H1 (cell line): ENCODE data around the gene BAZ2B. TPM values are rescaled to one million over a fixed set of nuclear protein-coding genes. Genes with fewer than 3 reads are reported as not detected.

Experiments
- CTCF ChIA-PET: fragments of 300-600 bp; sonication (Branson Sonifier 250); formaldehyde crosslinking; loops from one replicate; lab custom pipeline; 2021; ENCODE audit not compliant: partially characterized antibody; lab: Charles Lee
- POLR2A ChIA-PET: fragments of 300-600 bp; sonication (Branson Sonifier 250); formaldehyde crosslinking; loops from one replicate; lab custom pipeline; 2021; ENCODE audit warnings: inconsistent platforms; ENCODE audit not compliant: partially characterized antibody; lab: Charles Lee
- DNase-seq, 2 experiments: peaks; one replicate each; pipeline versions ENCODE4 v3.0.0 to v3.0.0-alpha.2; 2010 to 2022; ENCODE audit warnings: low spot score in 2 of 2, low read depth in 1 of 2, mixed read lengths in 1 of 2
- FAIRE-seq: peaks from 2 replicates; lab custom pipeline; 2011; peaks lifted over from hg19 to GRCh38; lab: Jason Lieb, UNC
- H2AFZ ChIP-seq: 2 replicates; pipeline ENCODE4 v1.8.1; 2012; ENCODE audit warnings: low read length, inconsistent platforms
- H2AK5ac ChIP-seq: 2 replicates; pipeline ENCODE4 v1.6.1; 2013; ENCODE audit warnings: low read depth, low read length
- H2BK120ac ChIP-seq: replicated peaks from 2 replicates; pipeline ENCODE3; 2013; ENCODE audit warnings: low read depth, low read length, inconsistent platforms
- H2BK12ac ChIP-seq: 2 replicates; pipeline ENCODE4 v1.6.1; 2013; ENCODE audit warnings: low read depth, low read length
- H2BK15ac ChIP-seq: 2 replicates; pipeline ENCODE4 v1.6.1; 2013; ENCODE audit warnings: low read length
- H2BK20ac ChIP-seq: 2 replicates; pipeline ENCODE4 v1.6.1; 2013; ENCODE audit warnings: low read length
- H2BK5ac ChIP-seq: 2 replicates; pipeline ENCODE4 v1.6.1; 2013; ENCODE audit warnings: low read depth, low read length
- H3K14ac ChIP-seq: 2 replicates; pipeline ENCODE4 v1.6.1; 2013; ENCODE audit warnings: inconsistent platforms; ENCODE audit not compliant: insufficient read length
- H3K18ac ChIP-seq: 2 replicates; pipeline ENCODE4 v1.6.1; 2013; ENCODE audit warnings: low read length; ENCODE audit errors: extremely low read depth
- H3K23ac ChIP-seq: 2 replicates; pipeline ENCODE4 v1.6.1; 2013; ENCODE audit warnings: inconsistent platforms; ENCODE audit not compliant: insufficient read length
- H3K23me2 ChIP-seq: 2 replicates; pipeline ENCODE4 v1.6.1; 2013; ENCODE audit warnings: low read depth, low read length
- H3K27ac ChIP-seq: 2 replicates; pipeline ENCODE4 v1.6.1; 2011; ENCODE audit warnings: low read depth, low read length, inconsistent platforms
- H3K27me3 ChIP-seq, 4 experiments: replicated peaks in 1 of 4; 1 replicate in 1 of 4; 2 replicates in 3 of 4; pipeline versions ENCODE4 v1.6.1 to v1.8.1; 2011 to 2013; ENCODE audit warnings: low read length in 3 of 4, mild to moderate bottlenecking in 3 of 4, inconsistent platforms in 2 of 4, mixed read lengths in 2 of 4, moderate library complexity in 1 of 4; ENCODE audit not compliant: control insufficient read depth in 3 of 4, insufficient read depth in 3 of 4; ENCODE audit errors: extremely low read depth in 1 of 4
- H3K36me3 ChIP-seq, 4 experiments: 2 replicates each; pipeline versions ENCODE4 v1.6.1 to v1.8.1; 2011 to 2013; ENCODE audit warnings: mild to moderate bottlenecking in 4 of 4, low read length in 3 of 4, moderate library complexity in 2 of 4, control low read depth in 1 of 4, inconsistent platforms in 1 of 4; ENCODE audit not compliant: insufficient read depth in 4 of 4, control insufficient read depth in 2 of 4
- H3K4ac ChIP-seq: replicated peaks from 2 replicates; pipeline ENCODE3; 2013; ENCODE audit warnings: low read length, low read depth, mixed read lengths, inconsistent platforms; ENCODE audit not compliant: insufficient read length
- H3K4me1 ChIP-seq, 4 experiments: replicated peaks in 1 of 4; 1 replicate in 1 of 4; 2 replicates in 3 of 4; pipeline versions ENCODE4 v1.6.1 to v1.8.1; 2011 to 2013; ENCODE audit warnings: low read length in 3 of 4, inconsistent platforms in 2 of 4, mixed read lengths in 1 of 4; ENCODE audit not compliant: insufficient read depth in 4 of 4, control insufficient read depth in 3 of 4
- H3K4me2 ChIP-seq, 2 experiments: 2 replicates each; pipeline versions ENCODE4 v1.6.1 to v1.8.1; 2011 to 2013; ENCODE audit warnings: low read depth in 2 of 2, low read length in 2 of 2, control low read depth in 1 of 2, inconsistent platforms in 1 of 2, mild to moderate bottlenecking in 1 of 2; ENCODE audit not compliant: insufficient read depth in 1 of 2
- H3K4me3 ChIP-seq, 4 experiments: fragments of 200-600, 300-600 bp in 1 of 4; sonication (generic), shearing (Covaris generic), sonication (Bioruptor Twin) in 1 of 4; 2 replicates each; pipeline versions ENCODE4 v1.5.1 to v1.8.1; 2011 to 2016; ENCODE audit warnings: low read length in 4 of 4, low read depth in 3 of 4, control low read depth in 2 of 4, inconsistent platforms in 2 of 4, mild to moderate bottlenecking in 2 of 4, mixed read lengths in 1 of 4, moderate library complexity in 1 of 4; ENCODE audit not compliant: insufficient read depth in 2 of 4; ENCODE audit errors: extremely low read depth in 1 of 4
- H3K56ac ChIP-seq: replicated peaks from 2 replicates; pipeline ENCODE3; 2013; ENCODE audit warnings: low read depth, mild to moderate bottlenecking, mixed read lengths, low read length, inconsistent platforms; ENCODE audit not compliant: insufficient read length
- H3K79me1 ChIP-seq: 2 replicates; pipeline ENCODE4 v1.6.1; 2013; ENCODE audit warnings: low read depth, low read length, control low read depth
- H3K79me2 ChIP-seq, 2 experiments: 2 replicates each; pipeline versions ENCODE4 v1.6.1 to v1.8.1; 2012 to 2013; ENCODE audit warnings: low read length in 2 of 2, mild to moderate bottlenecking in 2 of 2, inconsistent platforms in 1 of 2; ENCODE audit not compliant: insufficient read depth in 2 of 2, control insufficient read depth in 1 of 2
- H3K9ac ChIP-seq, 4 experiments: replicated peaks in 1 of 4; 1 replicate in 1 of 4; 2 replicates in 3 of 4; pipeline versions ENCODE4 v1.6.1 to v1.8.1; 2011 to 2013; ENCODE audit warnings: low read depth in 3 of 4, low read length in 3 of 4, control low read depth in 2 of 4, mild to moderate bottlenecking in 2 of 4, moderate library complexity in 2 of 4, inconsistent platforms in 1 of 4; ENCODE audit errors: extremely low read depth in 1 of 4
- H3K9me3 ChIP-seq, 2 experiments: 2 replicates each; pipeline versions ENCODE4 v1.6.1 to v1.8.1; 2012 to 2013; ENCODE audit warnings: mild to moderate bottlenecking in 2 of 2, moderate library complexity in 2 of 2, control low read depth in 1 of 2, inconsistent platforms in 1 of 2, low read depth in 1 of 2, low read length in 1 of 2, mixed read lengths in 1 of 2; ENCODE audit not compliant: insufficient read depth in 2 of 2
- H4K20me1 ChIP-seq, 2 experiments: replicated peaks in 1 of 2; 2 replicates each; pipeline versions ENCODE3 to v1.8.1; 2011 to 2013; ENCODE audit warnings: inconsistent platforms in 2 of 2, low read length in 2 of 2, mild to moderate bottlenecking in 1 of 2; ENCODE audit not compliant: insufficient read depth in 2 of 2, control insufficient read depth in 1 of 2
- H4K5ac ChIP-seq: 2 replicates; pipeline ENCODE4 v1.6.1; 2013; ENCODE audit warnings: low read length, low read depth, mixed read lengths, inconsistent platforms; ENCODE audit not compliant: insufficient read length
- H4K8ac ChIP-seq: 2 replicates; pipeline ENCODE4 v1.8.0; 2013; ENCODE audit warnings: mild to moderate bottlenecking, moderate library complexity, low read length, inconsistent platforms; ENCODE audit not compliant: insufficient read depth; ENCODE audit errors: extremely low read depth
- H4K91ac ChIP-seq: replicated peaks from 2 replicates; pipeline ENCODE3; 2013; ENCODE audit warnings: low read length, mixed read lengths, inconsistent platforms; ENCODE audit not compliant: insufficient read length
- BACH1 ChIP-seq: IDR thresholded peaks from 2 replicates; pipeline ENCODE4 v1.6.1; 2012; ENCODE audit warnings: low read length, improper control_type of control experiment
- EGR1 ChIP-seq: IDR thresholded peaks from 2 replicates; pipeline ENCODE4 v1.6.1; 2011; ENCODE audit warnings: low read depth, low read length, borderline replicate concordance
- EP300 ChIP-seq, 2 experiments: IDR thresholded peaks; 1 replicate in 1 of 2; 2 replicates in 1 of 2; pipeline ENCODE4 v1.6.1; 2011 to 2012; ENCODE audit warnings: low read depth in 2 of 2, low read length in 2 of 2, mild to moderate bottlenecking in 2 of 2, borderline replicate concordance in 1 of 2, inconsistent platforms in 1 of 2, moderate library complexity in 1 of 2
- GABPA ChIP-seq: IDR thresholded peaks from 2 replicates; pipeline ENCODE4 v1.6.1; 2011; ENCODE audit warnings: mild to moderate bottlenecking, low read length, moderate library complexity, borderline replicate concordance; ENCODE audit not compliant: insufficient read depth
- GTF2F1 ChIP-seq: IDR thresholded peaks from 2 replicates; pipeline ENCODE4 v1.6.1; 2012; ENCODE audit warnings: low read depth, low read length, improper control_type of control experiment, borderline replicate concordance
- NRF1 ChIP-seq: IDR thresholded peaks from 2 replicates; pipeline ENCODE4 v1.6.1; 2011; ENCODE audit warnings: mild to moderate bottlenecking, low read depth, low read length, improper control_type of control experiment
- PHF8 ChIP-seq: fragments of 200-600 bp; sonication (generic); conservative IDR thresholded peaks from 2 replicates; pipeline ENCODE4 v1.7.1; 2012; ENCODE audit warnings: low read depth, mild to moderate bottlenecking, inconsistent platforms, low read length, moderate library complexity
- POLR2A ChIP-seq, 2 experiments: IDR thresholded peaks; 1 replicate in 1 of 2; 2 replicates in 1 of 2; pipeline ENCODE4 v1.6.1; 2011; ENCODE audit warnings: low read depth in 2 of 2, low read length in 2 of 2, mild to moderate bottlenecking in 2 of 2; ENCODE audit errors: control extremely low read depth in 1 of 2
- RAD21 ChIP-seq, 2 experiments: IDR thresholded peaks in 1 of 2; conservative IDR thresholded peaks in 1 of 2; 2 replicates each; pipeline ENCODE4 v1.6.1; 2011; ENCODE audit warnings: low read depth in 2 of 2, low read length in 2 of 2, improper control_type of control experiment in 1 of 2, inconsistent platforms in 1 of 2, mild to moderate bottlenecking in 1 of 2, moderate library complexity in 1 of 2
- RNF2 ChIP-seq: fragments of 200-900, 300-1000 bp; sonication (generic); IDR thresholded peaks from 2 replicates; pipeline ENCODE4 v1.7.1; 2016; ENCODE audit warnings: borderline replicate concordance, low read depth, mild to moderate bottlenecking, antibody characterized with exemption, low read length; ENCODE audit not compliant: poor library complexity, severe bottlenecking; ENCODE audit errors: missing control alignments
- SIX5 ChIP-seq: IDR thresholded peaks from 2 replicates; pipeline ENCODE4 v1.6.1; 2011; ENCODE audit warnings: mild to moderate bottlenecking, low read depth, low read length
- polyA plus RNA-seq, 7 experiments: library from polyadenylated mRNA; depleted of rRNA in 3 of 7; stranded (reverse) in 5 of 7; unstranded in 2 of 7; fragments of >200 nt in 5 of 7; fragments of 200-250 nt in 2 of 7; gene quantifications; 1 replicate in 5 of 7; 2 replicates in 1 of 7; 4 replicates in 1 of 7; pipeline versions ENCODE4 v1.2.1 to v1.2.3, GENCODE V29; 2011 to 2013; ENCODE audit warnings: missing spikeins in 2 of 7, mixed read lengths in 2 of 7
- total RNA-seq: library from RNA; stranded (reverse); fragmentation: NEBNext Ultra II Directional; extraction: Animal tissue kit (Norgen Biotek cat#: 25700); gene quantifications from 2 replicates; pipeline ENCODE4 v1.2.1, GENCODE V29; 2021
- TF ChIP-seq, protein P1 (sequence below), 3 experiments: IDR thresholded peaks; 1 replicate in 2 of 3; 2 replicates in 1 of 3; pipeline versions ENCODE4 v1.5.1 to v1.6.1; 2011; ENCODE audit warnings: low read length in 3 of 3, mild to moderate bottlenecking in 3 of 3, inconsistent platforms in 2 of 3, low read depth in 1 of 3, moderate library complexity in 1 of 3; ENCODE audit not compliant: insufficient read depth in 1 of 3; ENCODE audit errors: control extremely low read depth in 1 of 3

The BAZ2B gene
- total and polyA plus RNA-seq, 2 of the 8 experiments (the other 6 are each of a cell fraction or from before 2014, with no cell fraction given), result 15.2 to 46.3 TPM

DNA sequence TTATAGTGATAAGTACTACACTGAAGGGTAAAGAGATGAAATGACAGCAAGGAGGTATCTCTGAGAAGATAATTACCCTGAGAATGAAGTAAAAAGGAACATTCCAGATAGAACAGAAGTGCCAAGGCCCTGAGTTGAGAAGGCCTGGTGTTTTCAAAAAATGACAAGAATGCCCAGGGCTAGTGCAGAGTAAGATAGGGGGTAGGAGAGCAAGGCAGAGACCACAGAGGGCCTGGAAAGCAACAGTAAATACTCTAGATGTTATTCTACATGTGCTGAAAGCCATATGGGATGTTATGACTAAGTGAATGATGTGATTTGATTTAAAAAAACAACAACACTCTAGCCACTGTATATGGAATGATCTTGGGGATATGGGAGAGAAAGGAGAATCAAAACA is 52.3 kb downstream of the BAZ2B start:
- no peak overlapping the region for H3K4me2 ChIP-seq
- no peak for DNase-seq
- H3K79me2 ChIP-seq, result peaks cover 0 to 78% of the 10 kb centered on the region in 2 experiments; a peak in 3 of 4 replicates
- no peak overlapping the region for H2BK120ac ChIP-seq
- no peak overlapping the region for H4K5ac ChIP-seq
- H3K56ac ChIP-seq, result no peak overlapping the region
- ChIA-PET CTCF (no interaction called here), POLR2A (no interaction called here)
- no peaks in the 10 kb centered on the region for H4K20me1 ChIP-seq
- H2AK5ac ChIP-seq, result no peak overlapping the region
- H3K4ac ChIP-seq, result no peak overlapping the region
- no peaks in the 10 kb centered on the region for H3K36me3 ChIP-seq
- H3K9me3 ChIP-seq, result peaks cover 0 to 3% of the 10 kb centered on the region in 2 experiments; a peak in 1 of 4 replicates
- no peak for FAIRE-seq
- H3K27me3 ChIP-seq, result no peaks in the 10 kb centered on the region
- H3K23me2 ChIP-seq, result no peaks in the 10 kb centered on the region
- no peak overlapping the region for H3K4me3 ChIP-seq
- no peak overlapping the region for H2BK5ac ChIP-seq
- no peaks in the 10 kb centered on the region for H3K4me1 ChIP-seq
- H4K91ac ChIP-seq, result no peak overlapping the region
- H3K27ac ChIP-seq, result no peak overlapping the region
- H2BK15ac ChIP-seq, result no peak overlapping the region
- no peak overlapping the region for H4K8ac ChIP-seq
- H2AFZ ChIP-seq, result no peak overlapping the region
- H3K9ac ChIP-seq, result no peak overlapping the region
- H2BK12ac ChIP-seq, result no peak overlapping the region
- H3K14ac ChIP-seq, result no peak overlapping the region
- H2BK20ac ChIP-seq, result no peak overlapping the region
- H3K18ac ChIP-seq, result no peak overlapping the region
- no peak overlapping the region for H3K23ac ChIP-seq
- no peaks in the 10 kb centered on the region for H3K79me1 ChIP-seq
- TF ChIP-seq RAD21 (IDR thresholded peaks at IDR 0.05 in 1 of 2, conservative IDR thresholded peaks at IDR 0.05 in 1 of 2; ENCODE audit: low read depth in 2 of 2, low read length in 2 of 2) (no peak), SIX5 (no peak), GABPA (no peak), RNF2 (no peak), EGR1 (no peak), EP300 (IDR thresholded peaks at IDR 0.05; ENCODE audit: borderline replicate concordance in 1 of 2, low read depth in 2 of 2, low read length in 2 of 2) (no peak), BACH1 (no peak), GTF2F1 (no peak), NRF1 (no peak), PHF8 (no peak), POLR2A (IDR thresholded peaks at IDR 0.05; ENCODE audit: control extremely low read depth in 1 of 2, low read depth in 2 of 2, low read length in 2 of 2) (no peak)
- TF ChIP-seq, protein P1, sequence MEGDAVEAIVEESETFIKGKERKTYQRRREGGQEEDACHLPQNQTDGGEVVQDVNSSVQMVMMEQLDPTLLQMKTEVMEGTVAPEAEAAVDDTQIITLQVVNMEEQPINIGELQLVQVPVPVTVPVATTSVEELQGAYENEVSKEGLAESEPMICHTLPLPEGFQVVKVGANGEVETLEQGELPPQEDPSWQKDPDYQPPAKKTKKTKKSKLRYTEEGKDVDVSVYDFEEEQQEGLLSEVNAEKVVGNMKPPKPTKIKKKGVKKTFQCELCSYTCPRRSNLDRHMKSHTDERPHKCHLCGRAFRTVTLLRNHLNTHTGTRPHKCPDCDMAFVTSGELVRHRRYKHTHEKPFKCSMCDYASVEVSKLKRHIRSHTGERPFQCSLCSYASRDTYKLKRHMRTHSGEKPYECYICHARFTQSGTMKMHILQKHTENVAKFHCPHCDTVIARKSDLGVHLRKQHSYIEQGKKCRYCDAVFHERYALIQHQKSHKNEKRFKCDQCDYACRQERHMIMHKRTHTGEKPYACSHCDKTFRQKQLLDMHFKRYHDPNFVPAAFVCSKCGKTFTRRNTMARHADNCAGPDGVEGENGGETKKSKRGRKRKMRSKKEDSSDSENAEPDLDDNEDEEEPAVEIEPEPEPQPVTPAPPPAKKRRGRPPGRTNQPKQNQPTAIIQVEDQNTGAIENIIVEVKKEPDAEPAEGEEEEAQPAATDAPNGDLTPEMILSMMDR (IDR thresholded peaks at IDR 0.05; ENCODE audit: control extremely low read depth in 1 of 3, insufficient read depth in 1 of 3, low read depth in 1 of 3, low read length in 3 of 3), result no peak
